HG02588 (cell line): ENCODE measurements around the gene MRPL43.

Source experiments
- ATAC-seq: cut with Tn5 transposase; IDR thresholded peaks from one replicate; pipeline ENCODE4 v1.9.1; 2021; ENCODE audit warnings: mild to moderate bottlenecking, moderate library complexity; ENCODE audit not compliant: unreplicated experiment

The MRPL43 gene

DNA sequence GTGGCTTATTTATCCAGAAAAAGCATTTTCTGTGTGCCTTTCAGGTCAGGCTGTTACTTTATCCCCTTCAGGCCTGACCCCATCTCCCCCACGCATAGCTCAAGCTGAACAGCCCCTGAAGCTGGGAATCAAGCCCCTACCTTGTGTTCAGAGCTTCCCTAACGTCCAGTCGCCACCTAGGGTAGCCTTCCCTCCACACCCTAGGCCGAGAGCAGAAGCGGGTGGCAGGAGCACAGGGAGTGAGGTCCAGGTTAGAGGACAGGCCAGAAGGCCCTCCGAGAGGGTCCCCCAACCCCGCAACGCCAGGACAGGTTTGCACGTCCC is 18.5 kb downstream of the MRPL43 start:
- ATAC-seq: no peak

- no peak for ATAC-seq
Observed at GRCh38 chr10:100968062-100968736, 19.1 kb downstream of the MRPL43 start.

DNA sequence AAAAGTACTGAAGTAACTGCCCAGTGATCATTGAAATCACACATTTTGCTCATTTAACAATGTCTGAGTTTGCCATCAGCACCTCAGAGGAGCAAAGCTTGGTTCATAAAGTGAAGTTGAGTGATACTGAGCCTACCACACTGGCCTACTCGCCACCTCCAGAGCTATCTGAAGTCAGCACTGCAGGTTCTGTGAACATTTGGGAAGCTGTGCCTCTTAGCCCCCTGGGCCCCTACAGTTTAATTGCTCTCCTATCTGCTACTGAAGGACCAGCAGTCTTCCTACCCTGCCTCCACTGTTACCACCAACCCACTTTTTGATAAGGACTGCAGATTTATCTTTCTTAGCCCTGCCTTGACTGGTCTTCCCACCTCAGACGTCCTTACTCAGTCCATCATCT is 20.0 kb downstream of the MRPL43 start:
- ATAC-seq: no peak

DNA sequence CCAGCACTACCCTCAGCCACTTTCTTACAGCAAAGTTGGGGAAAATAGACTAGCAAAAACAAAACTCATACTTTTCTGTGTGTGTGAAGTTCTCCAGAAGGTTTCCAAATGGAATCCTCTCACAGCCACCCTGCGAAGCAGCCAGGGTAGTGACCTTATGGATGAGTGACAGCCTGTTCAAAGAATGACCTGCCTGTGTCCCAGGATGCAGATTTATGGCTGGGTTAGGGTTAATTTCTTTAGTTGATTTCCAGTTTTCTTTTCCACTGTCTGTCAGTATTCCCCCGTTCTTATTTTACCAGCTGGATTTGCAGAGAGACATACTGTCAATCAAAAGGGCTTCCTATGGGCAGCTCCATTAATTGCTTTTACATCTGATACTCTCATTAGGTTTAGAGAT is 20.4 kb downstream of the MRPL43 start:
- no peak for ATAC-seq

DNA sequence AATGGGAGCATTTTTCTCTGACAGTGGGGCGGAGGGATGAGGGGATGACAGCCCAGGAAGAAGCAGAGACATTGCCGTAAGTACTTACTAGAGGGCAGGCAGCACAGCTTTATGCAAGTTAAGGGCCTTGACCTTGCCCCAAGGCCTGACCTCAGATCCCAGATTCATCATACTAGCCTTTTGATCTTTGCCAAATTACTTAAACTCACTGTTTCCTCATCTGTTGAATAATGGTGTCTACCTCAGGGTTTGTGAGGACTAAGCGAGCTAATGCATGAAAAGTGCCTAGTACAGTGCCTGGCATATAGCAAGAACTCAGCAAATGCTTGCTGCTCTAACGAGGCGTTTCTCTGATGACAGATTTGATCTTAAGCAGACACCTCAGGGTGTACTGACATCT is 21.5 kb downstream of the MRPL43 start:
- ATAC-seq: no peak

DNA sequence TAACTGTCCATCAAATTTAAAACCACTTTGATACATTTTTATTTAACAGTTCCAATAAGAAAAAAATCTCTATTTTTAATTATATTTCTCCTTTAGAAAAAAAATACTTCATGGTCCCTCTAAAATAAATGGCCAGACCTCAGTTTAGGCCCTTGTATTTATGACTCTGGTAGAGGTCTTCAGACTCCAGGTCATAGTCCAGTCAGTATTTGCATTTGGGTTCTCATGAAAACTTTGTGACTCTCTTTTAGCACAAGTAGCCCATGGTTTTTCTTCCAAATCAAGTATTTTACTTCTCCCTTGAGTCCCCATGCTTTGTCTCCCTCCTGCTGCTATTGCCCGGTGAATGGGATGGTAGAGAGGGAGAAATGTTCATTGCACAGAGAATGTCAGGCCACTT is 23.5 kb downstream of the MRPL43 start:
- ATAC-seq: no peak

- ATAC-seq: no peak
Observed at GRCh38 chr10:100962351-100963080, 24.8 kb downstream of the MRPL43 start.

DNA sequence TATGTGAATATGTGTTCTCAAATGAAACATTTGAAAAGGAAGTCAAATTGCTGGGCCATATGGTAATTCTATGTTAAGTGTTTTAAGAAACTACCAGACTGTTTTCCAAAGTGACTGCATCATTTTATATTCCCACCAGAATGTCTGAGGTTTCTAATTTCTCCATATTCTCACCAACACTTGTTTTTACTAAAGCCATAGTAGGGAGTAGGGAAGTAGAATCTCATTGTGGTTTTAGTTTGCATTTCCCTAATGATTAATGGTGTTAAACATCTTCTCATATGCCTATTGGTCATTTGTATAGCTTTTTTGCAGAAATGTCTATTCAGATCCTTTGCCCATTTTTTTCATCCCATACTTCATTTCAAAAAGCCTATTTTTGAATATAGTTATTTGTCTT is 27.0 kb downstream of the MRPL43 start:
- no peak for ATAC-seq

- no peak for ATAC-seq
Observed at GRCh38 chr10:100948916-100949315, 38.4 kb downstream of the MRPL43 start.

GRCh38 chr10:100945754-100946153 is 41.5 kb downstream of the MRPL43 start:
- no peak for ATAC-seq

DNA sequence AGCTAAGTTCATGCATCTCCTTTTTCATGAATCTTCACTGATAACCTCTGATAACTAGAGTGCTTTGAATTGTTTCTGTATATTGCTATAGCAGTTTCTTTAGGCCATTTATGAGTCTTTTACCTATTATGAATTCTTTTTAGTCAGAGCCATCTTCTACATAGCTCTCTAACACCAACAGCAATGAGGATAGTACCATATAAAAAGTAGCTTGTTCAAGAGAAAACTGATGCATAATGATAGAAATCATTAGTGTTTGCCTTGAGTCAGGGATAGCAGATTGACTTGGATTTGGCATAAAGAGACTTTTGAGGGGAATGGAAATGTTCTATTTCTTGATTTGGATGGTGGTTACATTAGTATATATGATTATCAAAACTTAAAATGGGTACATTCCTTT is 43.8 kb downstream of the MRPL43 start:
- ATAC-seq: no peak

- ATAC-seq: no peak
Observed at GRCh38 chr10:100942229-100942628, 45.1 kb downstream of the MRPL43 start.

DNA sequence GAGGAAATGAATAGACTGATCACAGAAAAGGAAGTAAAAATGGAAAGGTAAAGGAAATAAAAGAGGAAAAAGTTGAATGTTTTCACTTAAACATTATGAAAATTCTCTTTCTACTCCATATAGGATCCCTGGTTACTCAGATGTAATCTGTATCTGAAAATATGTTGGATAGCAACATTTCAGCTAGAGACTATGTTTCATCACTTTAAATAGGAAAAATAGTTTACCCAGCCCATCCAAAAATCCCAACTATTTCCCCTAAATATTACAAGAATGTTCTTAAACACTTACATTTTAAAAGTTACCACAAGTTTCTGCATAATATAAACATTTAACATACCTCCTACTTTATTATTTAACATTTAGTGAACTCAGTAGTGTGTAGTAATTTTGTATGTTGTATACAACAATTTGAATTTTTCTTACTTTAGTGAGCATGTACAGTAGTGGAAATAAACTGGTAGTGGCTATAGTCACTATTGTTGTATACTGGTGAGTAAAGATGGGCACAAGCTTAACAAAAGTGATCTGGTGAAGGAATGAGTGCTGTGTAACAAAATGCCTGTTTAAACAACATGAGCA is 47.4 kb downstream of the MRPL43 start:
- ATAC-seq: no peak
